HTERT RPE-1 (cell line): ENCODE measurements around the gene ZNF543.

Source experiments
- in situ Hi-C: fragments of 300-500 bp; cut with MboI; formaldehyde crosslinking; loops from 4 replicates; pipeline ENCODE4 v1.14.3; 2020; ENCODE audit warnings: low sequenced_read_pairs

The ZNF543 gene

GRCh38 chr19:57377498-57378146 lies 57.4 kb downstream of the ZNF543 start:
- in situ Hi-C loops = no loop called here
